Right renal pelvis (tissue), 4 donors: Measurements from ENCODE around the gene SMARCC2. TPM values are rescaled to one million over a fixed set of nuclear protein-coding genes. Genes with fewer than 3 reads are reported as not detected.
A peak's percentile ranks its signal among the peaks of the same experiment; 100 is the strongest.
"Not testable (repeated sequence)": the region's sequence is repeated elsewhere in the genome, so short reads cannot be mapped to it uniquely, and the experiment has no call there.

Experiments
- DNase-seq, 4 donors: peaks; one replicate each; pipeline ENCODE4 v3.0.0-alpha.2; 2013; ENCODE audit warnings: low read depth in 4 of 4, low spot score in 3 of 4, missing footprints in 1 of 4
- polyA plus RNA-seq, 4 donors: library from polyadenylated mRNA; unstranded; fragments of 120-200 nt; gene quantifications; one replicate each; pipeline ENCODE4 v1.2.1, GENCODE V29; 2013; ENCODE audit not compliant: insufficient read length in 4 of 4

SMARCC2 gene
- polyA plus RNA-seq, 4 donors, result 110 to 133 (median 130) TPM

DNA sequence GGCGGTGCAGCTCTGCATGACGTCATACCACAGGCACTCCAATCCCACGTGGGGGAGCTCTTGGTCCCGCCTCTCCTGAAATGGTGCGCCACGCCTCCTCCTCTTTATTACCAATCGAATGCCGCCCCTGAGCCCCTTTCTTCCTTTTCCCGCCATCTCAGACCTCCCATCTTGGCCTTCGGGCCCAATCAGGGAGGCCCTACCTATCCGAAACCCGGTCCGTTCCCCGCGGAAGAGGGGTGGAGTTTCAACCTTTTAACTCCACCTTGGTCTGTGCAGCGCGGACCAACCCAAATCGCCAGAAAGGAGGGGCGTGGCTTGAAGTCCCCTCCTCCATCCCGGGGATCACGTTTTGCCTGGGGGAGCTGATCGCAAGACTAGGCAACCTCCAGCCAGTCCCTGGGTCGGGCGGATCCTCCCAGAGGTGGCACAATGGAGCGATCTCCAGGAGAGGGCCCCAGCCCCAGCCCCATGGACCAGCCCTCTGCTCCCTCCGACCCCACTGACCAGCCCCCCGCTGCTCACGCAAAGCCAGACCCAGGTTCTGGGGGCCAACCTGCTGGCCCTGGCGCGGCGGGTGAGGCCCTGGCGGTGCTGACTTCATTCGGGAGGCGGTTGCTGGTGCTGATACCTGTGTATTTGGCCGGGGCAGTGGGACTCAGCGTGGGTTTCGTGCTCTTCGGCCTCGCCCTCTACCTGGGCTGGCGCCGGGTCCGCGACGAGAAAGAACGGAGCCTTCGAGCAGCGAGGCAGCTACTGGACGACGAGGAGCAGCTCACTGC lies 61.2 kb downstream of the SMARCC2 start, which contains the start of gene ESYT1:
Gene ESYT1, plus strand, starts transcription at position 380 of the 782 bp plus-strand sequence. Its CDS starts 53 bp downstream, at position 433.
- DNase-seq, result peak; percentile 96 to 100 (median 99)

DNA sequence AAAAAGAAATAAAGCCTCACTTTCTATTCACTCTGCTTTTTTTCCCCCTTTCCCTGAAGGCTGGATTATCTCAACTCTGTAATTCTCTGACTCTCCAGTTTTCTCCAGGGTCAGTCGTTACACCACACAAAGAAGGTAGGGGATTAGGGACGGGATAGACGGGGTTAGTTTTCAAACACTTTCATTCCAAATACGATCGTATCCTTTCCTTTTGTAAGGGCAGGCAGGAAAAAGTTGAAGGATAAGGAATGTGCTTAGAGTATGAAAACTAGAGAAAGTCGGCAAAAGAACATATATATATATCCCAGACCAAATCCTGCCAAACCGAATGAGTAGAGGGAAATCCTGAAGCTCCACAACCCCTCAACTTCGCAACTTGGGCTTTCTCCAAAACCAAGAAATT lies 61.8 kb downstream of the SMARCC2 start:
- DNase-seq, result no peak

DNA sequence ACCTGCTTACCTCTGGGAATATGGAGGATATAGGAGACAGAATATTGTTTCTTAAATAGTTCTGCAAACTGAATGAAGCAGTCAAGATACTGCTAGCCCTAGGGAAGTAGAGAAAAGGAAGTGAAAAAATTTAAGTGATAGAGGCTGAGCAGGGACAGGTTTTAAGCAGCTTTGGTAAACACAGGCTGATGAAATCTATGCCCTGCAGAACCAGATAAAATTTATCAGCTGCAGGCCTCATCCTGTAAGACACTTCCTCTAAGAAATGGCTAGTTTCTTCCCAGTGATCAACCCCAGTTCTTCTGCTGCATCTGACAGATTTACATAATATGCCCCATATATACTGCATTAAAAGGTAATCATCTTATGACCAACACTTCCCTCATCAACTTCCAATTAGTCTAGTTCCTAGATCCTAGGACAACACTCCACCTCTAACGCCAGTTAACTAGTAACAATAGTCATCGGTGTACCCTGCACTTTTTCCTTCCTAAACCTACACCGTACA lies 62.5 kb downstream of the SMARCC2 start:
- DNase-seq, result no peak

GRCh38 chr12:56124133-56124532 lies 65.2 kb downstream of the SMARCC2 start:
- no peak for DNase-seq

- DNase-seq, result no peak
These were observed 66.6 kb downstream of the SMARCC2 start for GRCh38 chr12:56122637-56123036.

DNA sequence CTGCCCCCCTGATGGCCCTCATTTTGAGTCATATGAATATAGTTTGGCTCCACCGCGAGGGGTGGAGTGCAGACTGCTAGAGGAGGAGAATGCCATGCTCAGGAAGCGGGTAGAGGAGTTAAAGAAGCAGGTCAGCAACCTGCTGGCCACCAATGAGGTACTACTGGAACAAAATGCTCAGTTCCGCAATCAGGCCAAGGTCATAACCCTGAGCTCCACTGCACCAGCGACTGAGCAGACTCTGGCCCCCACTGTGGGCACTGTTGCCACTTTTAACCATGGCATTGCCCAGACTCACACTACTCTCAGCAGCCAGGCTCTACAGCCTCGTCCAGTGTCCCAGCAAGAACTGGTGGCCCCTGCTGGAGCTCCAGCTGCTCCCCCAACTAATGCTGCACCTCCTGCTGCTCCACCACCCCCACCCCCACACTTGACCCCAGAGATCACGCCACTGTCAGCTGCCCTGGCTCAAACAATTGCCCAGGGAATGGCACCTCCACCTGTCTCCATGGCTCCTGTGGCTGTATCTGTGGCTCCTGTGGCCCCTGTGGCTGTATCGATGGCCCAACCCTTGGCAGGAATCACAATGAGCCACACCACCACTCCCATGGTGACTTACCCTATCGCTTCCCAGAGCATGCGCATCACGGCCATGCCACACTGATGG lies 67.9 kb downstream of the SMARCC2 start:
- DNase-seq, result no peak

DNA sequence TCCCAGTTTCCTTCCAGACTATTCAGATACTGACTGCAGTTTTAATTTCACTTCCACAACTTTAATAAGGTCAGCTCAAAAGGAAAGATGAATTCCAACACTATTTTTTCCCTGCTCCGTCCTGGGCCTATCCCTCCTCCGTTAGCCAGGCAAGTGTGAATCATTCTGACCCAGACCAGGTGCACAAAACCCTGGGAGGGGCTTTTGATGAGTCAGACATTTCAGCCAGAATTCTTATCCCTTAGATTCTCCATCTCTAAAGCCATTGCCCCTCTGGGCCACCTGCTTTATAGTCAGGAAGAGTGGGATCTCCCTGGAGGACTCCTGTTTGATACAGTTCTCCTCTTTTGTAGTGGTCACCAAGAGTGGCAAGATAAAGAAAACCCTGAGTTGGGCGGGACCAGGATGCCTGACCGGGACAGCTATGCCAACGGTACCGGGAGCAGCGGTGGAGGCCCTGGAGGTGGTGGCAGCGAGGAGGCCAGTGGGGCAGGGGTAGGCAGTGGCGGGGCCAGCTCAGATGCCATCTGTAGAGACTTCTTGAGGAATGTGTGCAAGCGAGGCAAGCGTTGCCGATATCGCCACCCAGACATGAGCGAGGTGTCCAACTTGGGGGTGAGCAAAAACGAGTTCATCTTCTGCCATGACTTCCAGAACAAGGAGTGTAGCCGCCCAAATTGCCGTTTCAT lies 69.0 kb downstream of the SMARCC2 start:
- DNase-seq, result no peak

- peak in 1 of 4 donors; percentile 82 for DNase-seq
These were observed 69.9 kb downstream of the SMARCC2 start for GRCh38 chr12:56119361-56119796.

- no peak for DNase-seq
These were observed 70.5 kb downstream of the SMARCC2 start for GRCh38 chr12:56118688-56119357.

- peak; percentile 96 to 99 (median 98) for DNase-seq
These were observed 71.2 kb downstream of the SMARCC2 start, which contains the start of gene ZC3H10 for GRCh38 chr12:56117778-56118687. ZC3H10 (plus strand) TSS chr12:56118266; CDS start chr12:56120563, 2,297 bp downstream.

- not testable (repeated sequence) for DNase-seq
These were observed 72.1 kb downstream of the SMARCC2 start for GRCh38 chr12:56117082-56117706.

DNA sequence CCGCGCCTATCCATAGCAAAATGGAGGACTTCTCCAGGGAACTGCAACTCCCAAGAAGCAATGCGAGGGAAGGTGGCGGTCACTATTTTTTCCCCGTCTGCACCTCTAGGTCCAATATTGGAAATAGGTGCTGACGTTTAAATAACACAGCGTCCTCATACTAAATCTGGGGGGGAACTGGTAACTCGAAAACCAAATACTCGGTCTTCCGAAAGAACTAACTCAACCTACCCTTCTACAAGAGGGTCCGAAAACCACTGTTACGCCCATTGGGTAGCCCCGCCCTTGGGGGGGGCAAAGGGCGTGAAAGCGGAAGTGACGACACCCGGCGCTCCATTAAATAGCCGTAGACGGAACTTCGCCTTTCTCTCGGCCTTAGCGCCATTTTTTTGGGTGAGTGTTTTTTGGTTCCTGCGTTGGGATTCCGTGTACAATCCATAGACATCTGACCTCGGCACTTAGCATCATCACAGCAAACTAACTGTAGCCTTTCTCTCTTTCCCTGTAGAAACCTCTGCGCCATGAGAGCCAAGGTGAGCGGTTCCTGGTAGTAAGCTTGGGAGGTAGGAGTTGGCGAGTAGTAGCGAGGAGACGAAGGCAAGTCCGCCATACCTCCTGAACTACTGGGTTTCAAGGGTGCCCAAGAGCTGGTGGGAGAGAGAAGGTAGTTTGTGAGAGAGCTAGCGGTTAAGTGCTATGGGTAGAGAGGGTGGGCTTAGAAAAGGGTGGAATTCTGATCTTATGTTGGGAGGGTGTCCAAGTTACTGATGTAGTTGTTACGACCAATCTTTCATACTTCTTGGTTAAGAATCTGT lies 72.8 kb downstream of the SMARCC2 start, which contains the start of gene RPL41:
Gene RPL41, plus strand, starts transcription at position 367 of the 815 bp plus-strand sequence.
- peak; percentile 94 to 99 (median 98) for DNase-seq

- DNase-seq, result no peak
These were observed 74.0 kb downstream of the SMARCC2 start for GRCh38 chr12:56115329-56115728.

DNA sequence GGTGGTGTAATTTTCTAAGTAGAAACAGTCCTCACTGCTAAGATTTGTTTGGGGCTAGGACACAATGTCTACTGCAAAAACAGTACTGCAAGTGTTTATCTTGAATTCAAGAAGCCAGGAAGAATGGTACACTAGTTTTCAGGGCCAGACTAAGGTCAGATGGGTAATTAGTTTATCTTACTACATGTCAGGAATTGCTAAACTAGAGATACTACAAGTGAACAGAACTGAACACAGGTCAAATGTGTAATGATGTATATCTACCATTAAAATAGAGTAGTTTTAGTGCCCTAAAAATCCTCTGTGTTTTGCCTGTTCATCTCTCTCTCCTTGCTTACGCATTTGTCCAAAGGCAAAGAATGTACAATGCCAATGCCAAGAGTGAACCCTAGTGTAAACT lies 75.2 kb downstream of the SMARCC2 start:
- no peak for DNase-seq
